Fibroblast of skin of scalp (primary cell): Measurements from ENCODE around the gene CADM4.

Experiments used
- DNase-seq: peaks from one replicate; pipeline ENCODE4 v3.0.0-alpha.2; 2013

CADM4 gene

GRCh38 chr19:43578787-43579186, 60.9 kb downstream of the CADM4 start:
- DNase-seq, result no peak

- DNase-seq, result no peak
These were observed 63.4 kb downstream of the CADM4 start for GRCh38 chr19:43575955-43576878.

DNA sequence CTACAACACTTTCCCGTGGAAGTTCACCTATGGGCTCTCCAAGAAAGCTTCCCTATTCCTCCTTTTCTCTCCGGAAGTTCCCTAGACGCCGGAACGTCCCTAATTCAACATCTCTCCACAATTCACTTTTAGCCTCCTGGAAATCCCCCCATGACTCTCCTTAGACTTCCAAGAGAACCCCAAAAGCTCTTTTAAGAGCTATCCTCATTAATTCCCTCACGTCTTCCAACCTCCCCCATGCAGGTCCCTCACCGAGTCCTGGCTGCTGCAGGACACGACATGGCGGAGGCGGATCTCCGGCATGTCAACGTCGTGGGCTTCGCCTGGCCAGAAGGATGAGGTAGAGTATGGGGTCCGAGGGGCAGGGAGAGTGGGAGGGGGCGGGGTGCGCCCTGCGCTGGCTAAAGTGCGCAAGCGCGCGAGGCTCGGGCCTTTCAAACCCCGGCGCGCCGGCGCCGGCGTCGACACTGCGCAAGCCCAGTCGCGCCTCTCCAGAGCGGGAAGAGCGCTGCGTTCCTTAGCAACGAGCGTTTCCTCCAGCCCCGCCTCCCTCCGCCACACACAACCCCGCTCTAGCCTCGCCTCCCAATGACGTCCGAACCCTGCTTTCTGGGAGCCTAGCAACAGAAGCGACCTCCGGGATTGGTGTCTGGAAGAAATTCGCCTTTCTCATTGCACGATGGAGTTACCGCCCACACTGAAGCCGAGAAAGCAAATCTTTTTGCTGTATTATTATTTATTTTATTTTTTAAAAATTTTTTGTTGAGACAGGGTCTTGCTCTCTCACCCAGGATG, 64.3 kb downstream of the CADM4 start, which contains the start of the genes PINLYP and XRCC1:
TSS of gene PINLYP (plus strand) at position 646 of the 795 bp plus-strand sequence. CDS start 1,391 bp downstream, outside the sequence.
TSS of gene XRCC1 (minus strand) at position 372 of the 795 bp plus-strand sequence. CDS start at position 303, 69 bp downstream.
- DNase-seq, result peak; percentile 99

GRCh38 chr19:43574424-43575155, 65.1 kb downstream of the CADM4 start:
- DNase-seq, result no peak
